ENCODE results near the gene ATP2B2.

- TF ChIP-seq CTCF (IDR thresholded peaks at IDR 0.05 in 2 of 3, conservative IDR thresholded peaks at IDR 0.05 in 1 of 3; ENCODE audit: control insufficient read depth in 2 of 3, extremely low read depth in 1 of 3, insufficient read depth in 1 of 3, low read depth in 3 of 3, low read length in 3 of 3) (no peak), BCL3 (IDR thresholded peaks at IDR 0.05; ENCODE audit: borderline replicate concordance, insufficient read depth, low read depth, low read length, poor library complexity, severe bottlenecking) (no peak), POLR2A (IDR thresholded peaks at IDR 0.05; ENCODE audit: low read depth, low read length) (no peak), EP300 (IDR thresholded peaks at IDR 0.05; ENCODE audit: borderline replicate concordance in 1 of 2, control insufficient read depth in 1 of 2, low read depth in 2 of 2, low read length in 2 of 2) (no peak), ATF3 (IDR thresholded peaks at IDR 0.05; ENCODE audit: borderline replicate concordance, extremely low read depth, low read depth, low read length) (no peak), SP1 (IDR thresholded peaks at IDR 0.05; ENCODE audit: low read depth, low read length) (no peak), POLR2AphosphoS5 (IDR thresholded peaks at IDR 0.05; ENCODE audit: low read length) (no peak), HDAC2 (IDR thresholded peaks at IDR 0.05) (no peak), RCOR1 (conservative IDR thresholded peaks at IDR 0.05; ENCODE audit: low read depth, low read length) (no peak), TBL1XR1 (IDR thresholded peaks at IDR 0.05; ENCODE audit: low read depth, low read length) (no peak), ZNF274 (IDR thresholded peaks at IDR 0.05; ENCODE audit: insufficient read depth, insufficient read length) (no peak), MYC (IDR thresholded peaks at IDR 0.05; ENCODE audit: insufficient read depth, insufficient read length, insufficient replicate concordance, low read length, severe bottlenecking) (no peak), HDAC6 (IDR thresholded peaks at IDR 0.05; ENCODE audit: unreplicated experiment) (no peak), ATF7 (IDR thresholded peaks at IDR 0.05; ENCODE audit: low read depth) (no peak)
Observed at GRCh38 chr3:10487988-10488633, 17.3 kb downstream of the ATP2B2 start.
